ENCODE data around the gene PRR11.

DNA sequence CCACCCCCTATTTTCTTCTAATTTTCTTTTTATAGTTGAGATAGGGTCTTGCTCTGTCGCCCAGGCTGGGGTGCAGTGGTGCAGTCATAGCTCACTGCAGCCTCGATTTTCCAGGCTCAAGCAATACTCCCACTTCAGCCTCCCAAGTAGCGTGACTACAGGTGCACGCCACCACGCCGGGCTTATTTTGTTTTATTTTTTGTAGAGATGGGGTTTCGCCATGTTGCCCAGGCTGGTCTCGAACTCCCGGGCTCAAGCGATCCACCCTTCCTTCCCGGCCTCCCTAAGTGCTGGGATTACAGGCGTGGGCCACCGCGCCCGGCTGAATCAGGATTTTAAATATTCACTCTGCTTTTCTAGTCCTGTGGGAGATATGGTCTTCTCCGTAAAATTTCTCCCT, 63.8 kb downstream of the PRR11 start:
- TF ChIP-seq, protein P1, sequence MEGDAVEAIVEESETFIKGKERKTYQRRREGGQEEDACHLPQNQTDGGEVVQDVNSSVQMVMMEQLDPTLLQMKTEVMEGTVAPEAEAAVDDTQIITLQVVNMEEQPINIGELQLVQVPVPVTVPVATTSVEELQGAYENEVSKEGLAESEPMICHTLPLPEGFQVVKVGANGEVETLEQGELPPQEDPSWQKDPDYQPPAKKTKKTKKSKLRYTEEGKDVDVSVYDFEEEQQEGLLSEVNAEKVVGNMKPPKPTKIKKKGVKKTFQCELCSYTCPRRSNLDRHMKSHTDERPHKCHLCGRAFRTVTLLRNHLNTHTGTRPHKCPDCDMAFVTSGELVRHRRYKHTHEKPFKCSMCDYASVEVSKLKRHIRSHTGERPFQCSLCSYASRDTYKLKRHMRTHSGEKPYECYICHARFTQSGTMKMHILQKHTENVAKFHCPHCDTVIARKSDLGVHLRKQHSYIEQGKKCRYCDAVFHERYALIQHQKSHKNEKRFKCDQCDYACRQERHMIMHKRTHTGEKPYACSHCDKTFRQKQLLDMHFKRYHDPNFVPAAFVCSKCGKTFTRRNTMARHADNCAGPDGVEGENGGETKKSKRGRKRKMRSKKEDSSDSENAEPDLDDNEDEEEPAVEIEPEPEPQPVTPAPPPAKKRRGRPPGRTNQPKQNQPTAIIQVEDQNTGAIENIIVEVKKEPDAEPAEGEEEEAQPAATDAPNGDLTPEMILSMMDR (IDR thresholded peaks at IDR 0.05; ENCODE audit: insufficient read depth, low read length, poor library complexity, severe bottlenecking): no peak
- TF ChIP-seq EZH2phosphoT487 (conservative IDR thresholded peaks at IDR 0.05; ENCODE audit: low read length): no peak
